Right lobe of liver (tissue), 4 donors: Measurements from ENCODE around the gene OR4E2.

Experiments
- POLR2A ChIP-seq: fragments of 450-650 bp; IDR thresholded peaks from one replicate; pipeline ENCODE4 v1.6.1; 2017; ENCODE audit warnings: antibody characterized with exemption, mild to moderate bottlenecking
- TF ChIP-seq, protein P1 (sequence below), 4 donors: fragments of 200-600 bp in 3 of 4; fragments of 450-650 bp in 1 of 4; IDR thresholded peaks; one replicate each; pipeline versions ENCODE4 v1.5.1 to v1.8.0; 2016 to 2022; ENCODE audit warnings: antibody characterized with exemption in 4 of 4, mild to moderate bottlenecking in 2 of 4
- donor health status: DM: no; HTN: no; CAD: no.
- donor health status: DM: no; HTN: no; CAD: no.
- donor health status: DM: no; HTN: yes; CAD: no.

DNA sequence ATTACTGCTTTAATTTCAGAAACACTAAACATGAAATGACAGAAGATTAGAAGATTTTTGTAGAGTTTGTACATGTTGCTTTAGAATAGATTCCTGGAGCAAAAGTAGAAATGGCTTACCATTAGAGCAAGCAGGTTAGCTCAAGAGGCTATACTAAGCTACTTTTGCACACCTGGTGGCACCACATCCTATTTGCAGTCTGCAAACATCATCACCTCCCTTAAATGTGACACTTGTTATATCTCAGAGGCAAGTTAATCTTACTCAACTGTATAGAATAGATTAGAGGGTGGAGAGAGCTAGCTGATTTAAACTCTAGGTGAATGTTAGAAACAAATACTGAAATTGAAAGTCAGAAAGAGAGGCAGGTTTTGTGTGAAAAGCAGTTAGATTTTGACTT, 50.7 kb downstream of the OR4E2 start:
- TF ChIP-seq, protein P1, sequence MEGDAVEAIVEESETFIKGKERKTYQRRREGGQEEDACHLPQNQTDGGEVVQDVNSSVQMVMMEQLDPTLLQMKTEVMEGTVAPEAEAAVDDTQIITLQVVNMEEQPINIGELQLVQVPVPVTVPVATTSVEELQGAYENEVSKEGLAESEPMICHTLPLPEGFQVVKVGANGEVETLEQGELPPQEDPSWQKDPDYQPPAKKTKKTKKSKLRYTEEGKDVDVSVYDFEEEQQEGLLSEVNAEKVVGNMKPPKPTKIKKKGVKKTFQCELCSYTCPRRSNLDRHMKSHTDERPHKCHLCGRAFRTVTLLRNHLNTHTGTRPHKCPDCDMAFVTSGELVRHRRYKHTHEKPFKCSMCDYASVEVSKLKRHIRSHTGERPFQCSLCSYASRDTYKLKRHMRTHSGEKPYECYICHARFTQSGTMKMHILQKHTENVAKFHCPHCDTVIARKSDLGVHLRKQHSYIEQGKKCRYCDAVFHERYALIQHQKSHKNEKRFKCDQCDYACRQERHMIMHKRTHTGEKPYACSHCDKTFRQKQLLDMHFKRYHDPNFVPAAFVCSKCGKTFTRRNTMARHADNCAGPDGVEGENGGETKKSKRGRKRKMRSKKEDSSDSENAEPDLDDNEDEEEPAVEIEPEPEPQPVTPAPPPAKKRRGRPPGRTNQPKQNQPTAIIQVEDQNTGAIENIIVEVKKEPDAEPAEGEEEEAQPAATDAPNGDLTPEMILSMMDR (IDR thresholded peaks at IDR 0.05), result no peak
- TF ChIP-seq POLR2A, result no peak
